GM21529 (cell line): Measurements from ENCODE around the gene SDC4.

Source experiments
- ATAC-seq: cut with Tn5 transposase; IDR thresholded peaks from one replicate; pipeline ENCODE4 v1.9.1; 2021; ENCODE audit not compliant: unreplicated experiment

Gene SDC4

DNA sequence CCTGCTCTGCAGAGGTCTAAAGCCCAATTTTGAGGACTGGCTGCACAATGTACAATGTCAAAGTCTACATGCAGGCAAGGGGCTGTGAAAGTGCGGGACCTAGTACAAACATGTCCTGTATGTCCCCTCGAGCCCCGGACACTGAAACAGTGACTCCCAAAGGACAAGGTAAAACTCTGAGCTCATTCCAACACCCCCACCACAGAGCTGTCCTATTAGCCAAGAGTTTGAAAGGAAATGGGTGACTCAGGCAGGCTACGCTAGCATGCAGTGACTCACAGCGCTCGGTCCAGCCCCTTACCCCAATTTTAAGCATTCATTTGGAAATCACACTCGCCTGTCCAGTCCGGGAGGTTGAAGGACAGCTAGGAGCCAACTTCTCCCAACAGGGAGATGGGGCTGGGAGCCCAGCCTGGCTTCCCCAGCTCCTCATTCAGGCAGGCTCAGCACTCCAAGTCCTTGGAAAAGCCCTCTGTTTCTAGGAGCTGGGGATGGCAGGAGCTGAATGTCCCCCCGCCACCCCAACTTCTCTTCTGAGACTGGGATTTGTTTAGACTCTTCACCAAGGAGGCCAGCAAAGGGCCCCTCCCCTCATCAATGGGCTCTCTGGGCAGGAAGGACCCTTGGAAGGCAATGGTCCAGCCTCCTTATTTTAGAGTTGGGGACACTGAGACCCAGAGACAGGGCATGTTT lies 3.9 kb downstream of the SDC4 start:
- ATAC-seq = no peak

DNA sequence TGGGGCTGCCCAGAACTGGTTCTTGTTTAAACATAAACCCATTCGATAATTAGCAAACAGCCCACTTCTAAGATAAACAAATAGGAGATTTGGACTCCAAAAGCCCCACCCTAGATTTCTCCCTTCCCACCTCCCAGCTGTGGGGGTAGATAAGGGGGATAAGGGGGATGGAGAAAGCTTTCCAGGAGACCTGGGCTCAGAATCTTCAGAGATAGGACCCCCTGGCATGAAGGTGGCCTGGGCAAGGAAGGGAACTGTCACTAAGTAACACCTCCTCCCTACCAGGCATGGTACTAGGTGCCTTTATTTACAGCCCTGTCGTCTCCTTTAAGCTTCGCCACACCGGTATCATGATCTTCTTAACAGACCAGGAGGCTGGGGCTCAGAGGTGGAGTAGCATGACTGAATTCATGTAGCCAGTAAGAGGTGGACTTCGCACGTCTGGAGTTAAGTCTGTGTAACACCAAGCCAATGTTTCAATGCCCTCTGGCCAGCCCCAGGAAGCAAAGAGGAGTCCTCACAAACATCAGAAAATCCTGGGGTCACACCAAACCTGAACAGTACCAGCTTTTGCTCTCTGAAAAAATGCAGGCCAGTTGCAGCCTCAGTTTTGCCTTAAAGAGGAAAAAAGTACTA lies 4.6 kb downstream of the SDC4 start:
- ATAC-seq = no peak

DNA sequence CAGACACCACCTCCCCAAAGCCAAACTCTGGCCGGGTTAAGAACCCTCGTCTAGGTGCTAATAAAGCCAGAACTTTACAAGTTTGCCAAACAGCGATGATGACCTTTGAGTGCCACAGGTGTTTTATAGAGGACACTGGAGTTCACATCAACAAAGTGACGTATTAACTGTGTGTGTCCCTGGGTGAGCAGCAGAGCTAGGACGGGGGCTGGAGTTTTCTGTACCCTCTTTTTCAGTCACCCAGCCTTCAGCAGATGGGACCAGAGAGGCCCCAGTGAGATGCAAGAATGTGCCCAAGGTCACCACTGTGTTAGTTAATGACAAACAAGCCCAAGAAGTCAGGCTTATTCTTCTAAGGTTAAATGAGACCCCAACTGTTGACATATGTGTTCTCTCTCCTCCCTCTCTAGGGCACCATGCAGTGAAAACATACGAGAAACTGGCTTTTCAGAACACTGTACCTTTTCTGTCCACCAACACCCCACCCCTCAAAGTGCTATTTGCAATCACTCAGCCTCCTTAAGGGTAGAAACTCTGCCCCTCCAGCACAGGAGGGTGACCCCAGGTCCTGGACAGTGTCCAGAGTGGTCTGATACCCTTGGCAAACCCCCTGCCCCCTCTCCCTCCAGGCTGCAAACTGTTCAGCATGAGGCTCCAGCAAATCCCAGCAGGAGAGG lies 5.2 kb downstream of the SDC4 start:
- ATAC-seq = no peak

DNA sequence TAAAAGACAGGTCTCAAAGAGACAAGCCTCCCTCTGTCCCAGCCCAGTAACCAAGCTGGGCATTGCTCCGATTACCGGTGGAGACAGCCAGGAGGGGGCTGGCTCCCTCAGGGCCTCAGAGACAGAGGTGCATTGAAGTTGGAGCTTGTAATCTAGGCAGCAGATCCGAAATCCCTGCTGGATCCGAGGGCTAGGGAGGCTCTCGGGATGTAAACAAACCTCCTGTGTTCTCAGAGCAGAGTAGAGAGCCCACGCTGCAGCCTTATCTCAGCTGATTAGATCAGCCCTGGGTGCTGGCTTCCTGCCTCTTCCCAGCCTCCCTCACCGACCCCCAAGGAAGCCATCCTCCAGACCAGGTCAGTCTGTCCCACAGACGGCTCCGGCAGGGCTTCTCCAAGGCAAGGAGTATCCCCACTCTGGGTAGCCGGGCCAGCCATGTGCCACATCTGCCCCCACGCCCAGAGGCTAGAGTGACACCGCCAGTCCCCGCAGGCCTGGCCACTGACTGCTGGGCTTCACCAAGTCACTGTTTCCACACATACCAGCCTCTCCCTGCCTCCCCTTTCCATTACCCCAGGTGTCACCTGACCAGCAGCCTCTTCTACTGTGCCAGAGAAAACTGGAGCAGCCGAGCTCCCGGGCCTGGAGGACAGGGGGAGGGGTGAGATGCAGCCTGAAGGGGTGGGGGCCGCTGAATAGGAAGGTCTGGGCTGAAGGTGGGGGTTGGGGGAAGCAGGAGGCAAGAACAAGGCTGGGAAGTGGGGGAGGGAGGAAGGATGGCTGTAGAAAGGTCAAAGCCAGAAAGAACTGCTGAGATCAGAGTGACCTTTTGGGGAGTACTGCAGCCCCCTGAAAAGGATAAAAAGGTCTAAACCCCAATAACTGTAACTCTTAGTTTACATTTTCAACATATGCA lies 6.0 kb downstream of the SDC4 start:
- ATAC-seq = no peak

DNA sequence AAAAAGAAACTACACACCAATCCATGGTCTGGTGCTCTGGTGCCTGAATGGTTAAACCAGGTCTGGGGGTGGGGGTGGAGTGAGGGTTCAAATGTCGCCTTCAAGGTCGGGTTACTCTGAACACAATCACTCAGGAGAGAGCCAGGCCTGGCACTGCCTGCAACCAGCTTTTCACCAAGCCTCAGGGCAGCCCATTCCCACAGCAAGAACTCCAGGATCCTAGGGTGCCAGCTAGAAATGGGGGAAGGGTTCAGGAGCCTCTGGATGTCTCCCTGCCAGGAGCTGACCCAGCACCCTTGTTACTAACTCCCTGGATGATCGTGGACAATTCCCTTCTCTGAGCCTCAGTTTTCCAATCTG lies 6.7 kb downstream of the SDC4 start:
- ATAC-seq = no peak

DNA sequence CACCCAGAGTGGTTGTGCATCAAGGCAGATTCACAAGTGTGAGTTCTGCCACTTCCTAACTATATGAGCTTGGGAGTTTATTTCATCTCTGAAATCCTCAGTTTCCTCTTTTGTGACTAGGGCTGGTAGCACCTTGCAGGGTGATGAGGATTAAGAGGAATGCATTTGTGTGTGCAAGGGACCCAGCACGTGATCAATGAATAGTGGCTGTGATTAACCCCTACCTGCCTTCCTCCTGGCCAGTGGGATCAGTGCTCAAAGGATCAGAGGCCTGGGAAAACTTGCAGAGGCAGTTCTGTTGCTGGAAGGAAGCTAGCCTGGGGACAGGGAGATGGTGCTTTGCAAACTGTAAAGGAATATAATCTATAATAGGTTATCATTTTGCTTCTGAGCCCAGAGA lies 7.3 kb downstream of the SDC4 start:
- no peak for ATAC-seq

DNA sequence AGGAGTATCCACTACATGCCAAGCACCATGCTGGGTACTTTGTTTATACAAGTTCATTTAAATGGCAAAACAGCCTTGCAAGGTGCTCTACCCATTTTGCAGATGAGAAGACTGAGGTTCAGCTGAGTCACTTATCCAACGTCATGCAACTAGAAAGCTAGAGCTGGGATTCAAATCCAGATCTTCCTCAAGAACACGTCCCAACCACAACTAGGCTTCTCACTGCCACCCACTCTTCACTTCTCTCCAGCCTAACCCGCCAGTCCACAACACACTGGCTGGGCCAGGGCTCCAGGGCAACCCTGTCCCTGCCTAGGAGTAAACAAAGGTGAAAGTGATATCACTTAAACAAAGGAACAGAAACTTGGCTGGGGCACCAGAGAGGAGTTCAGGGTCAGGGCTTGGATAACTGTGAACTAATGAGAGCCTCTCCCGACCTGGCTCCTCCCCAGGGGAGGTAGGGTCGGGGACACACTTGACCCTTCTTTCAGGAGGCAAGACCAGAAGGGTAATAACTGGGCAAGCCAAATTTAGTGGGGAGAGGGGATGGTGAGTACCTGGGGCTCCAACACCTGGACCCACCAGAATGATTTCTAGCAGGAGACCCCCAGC lies 7.9 kb downstream of the SDC4 start:
- no peak for ATAC-seq

DNA sequence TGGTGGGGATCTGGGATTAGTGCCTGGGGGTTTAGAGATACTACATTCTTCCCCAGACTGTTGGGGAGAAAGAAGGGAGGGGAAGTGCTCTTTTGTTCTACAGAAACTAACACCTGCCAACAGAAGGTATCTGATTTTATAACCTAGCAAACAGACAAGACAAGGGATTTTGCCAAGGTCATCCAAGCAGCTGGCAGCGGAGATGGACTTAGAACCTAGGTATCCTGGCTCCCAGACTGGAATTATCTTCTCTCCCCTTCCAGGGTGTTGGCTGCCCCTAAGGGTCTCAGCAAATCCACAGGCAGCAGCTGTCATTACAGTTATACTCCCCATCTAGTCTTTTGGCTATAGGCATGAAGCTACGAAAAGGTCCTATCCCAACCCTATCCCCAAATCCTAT lies 8.4 kb downstream of the SDC4 start:
- no peak for ATAC-seq

DNA sequence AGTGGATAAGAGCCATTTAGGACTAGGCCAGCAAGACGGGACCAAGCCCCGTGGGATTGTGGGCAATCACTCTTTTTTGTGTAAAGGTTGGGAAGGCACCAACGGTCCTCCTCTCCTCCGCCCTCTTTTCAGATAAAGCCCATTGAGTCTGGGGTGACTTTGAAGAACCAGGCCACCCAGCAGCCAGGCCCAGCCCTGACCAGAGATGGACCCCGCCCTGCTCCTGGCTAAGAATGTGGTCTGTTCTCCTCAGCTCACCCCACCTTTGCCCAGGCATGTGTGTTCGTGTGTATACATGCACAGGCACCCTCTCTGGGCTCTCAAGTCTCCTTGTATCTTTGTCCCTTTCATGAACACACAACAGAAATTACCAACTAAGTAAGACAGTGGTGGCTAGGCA lies 9.1 kb downstream of the SDC4 start:
- ATAC-seq = no peak

DNA sequence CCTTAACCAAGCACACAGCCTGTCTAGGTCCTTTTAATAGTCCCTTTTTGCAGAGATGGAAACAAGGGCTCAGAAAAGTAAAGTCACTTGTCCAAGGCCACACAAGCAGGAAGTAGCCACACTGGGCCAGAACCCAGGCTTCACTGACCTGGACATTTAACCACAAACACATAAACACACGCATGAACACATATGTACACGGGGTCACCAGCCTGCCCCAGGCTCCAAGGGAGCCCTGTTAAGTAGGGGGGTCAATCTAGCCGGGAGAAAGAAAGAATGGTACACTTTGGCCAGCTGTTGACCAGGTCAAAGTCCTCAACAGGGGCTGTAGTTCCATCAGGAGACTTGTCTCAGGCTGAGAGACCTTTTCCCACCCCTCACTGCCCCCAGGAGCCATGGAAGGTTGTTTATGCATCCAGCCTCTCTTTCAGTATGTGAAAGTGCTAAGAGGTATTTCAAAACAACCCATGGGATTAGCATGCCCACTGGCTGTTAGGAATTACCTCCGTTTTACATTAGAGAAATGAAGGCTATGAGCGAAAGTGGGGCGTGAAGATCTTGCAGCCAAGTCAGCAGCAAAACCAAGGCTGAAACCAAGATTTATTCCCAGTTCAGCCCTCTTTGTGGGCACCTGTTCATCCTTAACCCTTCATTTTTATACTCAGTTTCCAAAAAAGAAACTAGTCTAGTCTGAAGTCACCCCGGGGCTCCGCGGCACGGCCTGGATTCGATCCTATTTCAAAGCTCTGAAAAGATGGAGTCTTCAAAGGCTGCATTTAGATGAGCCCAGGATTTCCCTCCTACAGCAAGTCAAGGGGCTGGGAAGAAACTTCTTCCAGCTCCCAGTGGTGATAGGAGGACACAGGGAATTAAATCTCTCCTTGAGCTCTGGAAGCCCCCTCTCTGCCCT lies 9.8 kb downstream of the SDC4 start:
- ATAC-seq = no peak

DNA sequence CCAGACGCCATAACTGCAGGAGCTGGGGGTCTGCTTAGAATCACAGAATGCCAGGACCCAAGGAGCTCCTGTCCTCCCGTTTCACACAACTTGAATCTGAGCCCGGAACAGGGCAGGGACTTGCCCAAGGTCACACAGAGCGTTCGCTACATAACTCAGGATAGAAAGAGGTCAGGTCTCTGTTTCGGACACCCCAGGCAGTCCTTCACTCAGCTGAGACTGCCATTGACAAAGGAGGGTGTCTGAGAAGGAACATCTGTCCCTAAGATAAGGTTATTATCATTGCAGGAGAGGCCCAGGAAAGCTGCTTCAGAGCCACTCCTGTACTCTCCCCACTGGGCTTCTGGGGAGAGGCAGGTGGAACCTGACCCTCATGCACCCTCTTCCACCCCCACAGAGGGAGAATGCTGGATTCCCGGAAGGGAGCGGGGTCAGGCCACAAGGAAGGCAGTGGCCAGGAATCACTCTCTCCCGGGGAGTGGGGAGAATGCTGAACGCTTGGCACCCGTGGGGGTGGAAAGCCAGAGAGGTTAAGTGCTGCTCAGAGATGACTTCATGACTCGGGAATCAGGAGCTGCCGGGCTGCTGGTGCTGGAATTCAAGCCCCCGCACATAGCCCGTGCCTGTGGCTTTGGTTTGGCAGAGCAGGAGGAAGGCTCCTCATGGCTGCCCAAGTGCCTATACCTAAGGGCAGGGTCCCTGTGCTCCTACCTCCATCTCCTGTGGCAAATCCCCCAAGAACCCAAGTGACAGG lies 10.7 kb downstream of the SDC4 start:
- ATAC-seq = no peak

DNA sequence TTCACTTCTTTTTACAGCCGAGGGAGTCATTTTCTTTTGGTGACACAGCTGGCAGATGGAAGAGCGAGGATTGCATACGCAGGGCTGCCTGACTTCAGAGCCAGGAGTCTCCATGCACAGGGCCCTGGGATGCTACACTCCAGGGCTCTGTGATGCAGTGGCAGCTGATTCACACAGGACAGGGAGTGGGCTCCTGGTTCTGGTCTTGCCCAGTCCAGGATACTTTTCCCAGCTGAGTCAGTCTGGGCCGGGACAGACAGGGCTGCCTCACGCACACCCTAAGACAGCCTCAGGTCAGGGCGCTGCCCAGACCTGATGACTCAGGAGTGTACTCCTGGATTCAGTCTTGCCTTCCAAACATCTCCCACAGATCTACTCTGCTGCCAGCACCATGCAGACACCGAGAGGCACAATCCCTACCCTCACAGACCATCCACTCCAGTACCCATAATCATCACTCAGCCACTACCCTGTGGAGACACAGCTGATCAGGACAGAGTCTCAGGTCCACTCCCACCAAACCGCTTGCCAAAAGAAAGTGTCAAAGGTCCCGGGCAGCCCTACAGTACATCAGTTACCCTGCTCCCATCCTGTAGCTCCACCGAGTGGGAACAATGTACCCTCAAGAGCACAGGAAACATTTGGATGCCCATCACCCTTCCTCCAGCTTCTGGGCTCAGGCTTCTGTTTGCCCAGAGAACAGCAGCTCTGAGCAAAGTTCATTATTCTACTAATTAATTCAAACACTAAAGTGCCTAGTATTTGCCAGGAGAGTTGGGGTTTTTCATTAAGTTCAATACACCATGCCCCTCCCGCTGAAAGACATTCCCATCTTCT lies 11.5 kb downstream of the SDC4 start:
- ATAC-seq = no peak

DNA sequence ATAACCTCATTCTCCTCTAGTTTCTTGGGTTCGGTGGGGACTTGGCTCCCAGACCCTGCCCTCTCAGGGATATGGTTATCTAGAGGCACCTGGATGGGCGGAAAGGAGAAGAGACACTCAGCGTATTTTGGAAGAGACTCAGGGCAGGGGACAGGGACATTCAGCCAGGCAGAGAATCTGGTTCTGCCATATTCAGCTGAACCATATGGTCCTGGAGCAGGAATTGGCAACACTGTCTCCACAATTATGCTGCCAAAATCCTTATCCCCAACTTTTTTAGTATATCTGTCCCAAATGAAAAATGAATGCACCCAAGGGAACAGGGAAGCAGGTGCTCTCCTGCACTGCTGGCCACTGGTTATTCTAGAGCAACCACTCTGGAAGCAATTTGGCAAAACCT lies 17.7 kb downstream of the SDC4 start:
- ATAC-seq = no peak

DNA sequence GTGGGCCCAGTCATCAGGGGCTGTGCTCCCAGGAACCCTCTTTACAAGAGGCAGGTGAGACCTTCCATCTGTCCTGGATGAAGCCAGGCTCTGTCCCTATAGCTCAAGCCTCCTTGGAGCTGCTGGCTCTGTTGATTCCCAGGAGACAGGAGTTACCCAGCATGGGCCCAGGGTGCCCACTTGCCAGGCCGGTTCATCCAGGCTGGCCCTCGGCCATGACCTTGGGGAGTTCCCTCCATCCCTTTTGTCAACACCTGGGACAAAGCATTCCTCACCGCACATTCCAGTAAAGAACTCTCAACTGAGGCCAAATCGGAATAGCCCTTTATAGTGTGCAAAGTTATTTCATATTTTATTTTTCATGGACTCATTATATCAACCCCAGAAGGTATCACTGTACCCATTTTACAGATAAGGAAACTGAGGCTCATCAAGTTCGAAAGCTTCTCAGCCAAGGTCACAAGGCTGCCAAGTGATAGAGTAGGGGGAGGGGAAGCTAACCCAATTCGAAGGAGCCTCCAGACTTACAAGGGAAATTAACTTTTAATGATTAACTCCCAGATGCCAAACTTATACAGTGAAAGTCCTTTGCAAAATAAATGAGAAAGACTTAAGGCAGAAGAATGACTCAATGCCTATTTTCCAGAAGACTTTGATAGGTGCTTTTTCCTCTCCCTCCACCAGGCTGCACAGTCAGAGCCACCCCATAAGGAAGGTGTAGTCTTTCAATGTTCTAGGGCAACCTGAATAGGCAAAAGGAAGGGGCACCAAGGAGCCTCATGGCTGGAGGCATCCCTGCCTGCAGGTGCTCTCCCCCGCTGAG lies 18.5 kb downstream of the SDC4 start:
- no peak for ATAC-seq

DNA sequence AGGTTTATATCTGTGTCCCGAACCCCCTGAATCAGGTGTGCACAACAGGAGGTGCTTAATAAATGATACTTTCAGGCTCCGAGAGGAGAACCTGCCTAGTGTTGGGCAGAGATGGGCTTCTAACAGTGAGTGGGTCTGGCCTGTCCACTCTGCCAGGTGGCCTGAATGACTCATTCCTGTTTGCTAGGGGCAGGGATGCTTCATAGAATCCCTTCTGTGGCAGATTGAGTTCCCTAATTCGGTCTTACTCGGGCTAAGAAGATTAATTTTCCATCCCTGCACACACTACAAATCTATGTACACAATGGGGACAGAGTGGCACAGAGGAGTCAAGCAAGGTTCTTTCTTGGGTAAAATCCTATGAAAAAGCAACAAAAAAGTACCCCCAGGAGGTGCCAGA lies 19.8 kb downstream of the SDC4 start:
- no peak for ATAC-seq

DNA sequence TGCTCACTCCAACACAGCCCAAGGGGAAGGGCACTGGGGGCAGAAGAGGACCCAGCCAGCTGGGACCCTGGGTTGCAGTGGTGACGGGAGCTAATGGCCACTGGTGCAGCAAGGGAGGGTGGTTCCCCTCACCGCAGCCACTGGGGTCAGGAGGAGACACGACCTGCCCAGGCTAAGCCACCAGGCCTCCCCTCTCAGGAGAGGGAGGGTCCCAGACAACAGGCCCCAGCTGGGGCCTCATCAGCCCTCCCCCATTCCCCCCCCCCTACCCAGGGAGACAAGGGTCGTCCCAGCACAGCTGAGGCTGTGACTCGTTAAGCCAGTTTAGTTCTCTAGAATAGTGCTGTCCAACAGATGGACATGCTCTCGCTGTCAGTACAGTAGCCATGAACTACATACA lies 22.9 kb downstream of the SDC4 start:
- no peak for ATAC-seq

DNA sequence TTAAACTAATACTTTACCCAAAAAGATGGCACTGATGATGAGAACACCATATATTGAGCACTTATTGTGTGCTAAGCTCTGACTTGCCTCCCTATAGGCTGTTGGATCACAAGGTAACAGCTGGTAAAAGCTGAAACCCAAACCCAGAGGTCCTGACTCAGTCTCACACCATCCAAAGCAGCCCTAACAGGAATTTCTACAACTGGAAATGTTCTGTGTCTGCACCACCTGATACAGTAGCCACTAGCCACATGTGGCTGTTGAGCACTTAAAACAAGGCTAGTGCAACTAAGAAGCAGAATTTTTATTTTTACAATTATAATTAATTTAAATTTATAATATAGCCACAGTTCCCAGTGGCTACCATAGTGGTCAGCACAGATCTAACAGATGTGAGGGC lies 24.5 kb downstream of the SDC4 start:
- ATAC-seq = no peak

DNA sequence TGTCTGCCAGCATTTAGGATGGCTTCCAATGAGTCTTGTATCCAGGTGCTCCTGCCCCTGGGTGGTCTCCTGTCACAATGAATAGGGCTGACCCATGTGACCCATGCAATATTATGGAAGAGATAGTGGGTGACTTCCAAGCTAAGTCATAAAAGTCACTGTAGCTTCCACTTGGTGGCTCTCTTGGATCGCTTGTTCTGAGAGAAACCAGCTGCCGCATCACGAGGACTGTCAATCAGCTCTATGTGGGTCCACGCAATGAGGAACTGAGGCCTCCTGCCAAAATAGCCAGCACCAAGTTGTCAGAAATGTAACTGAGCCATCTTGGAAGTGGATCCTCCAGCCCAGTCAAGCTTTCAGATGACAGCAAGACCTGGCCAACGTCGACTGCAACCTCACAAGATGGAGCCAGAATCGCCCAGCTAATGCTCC lies 25.3 kb downstream of the SDC4 start:
- no peak for ATAC-seq
